Esophagus mucosa (tissue), 1 donor: ENCODE measurements around the gene CFTR. TPM values are rescaled to one million over a fixed set of nuclear protein-coding genes. Genes with fewer than 3 reads are reported as not detected.

Source experiments
- ATAC-seq: fragments of 200-7000 bp; cut with Tn5 transposase; one replicate; pipeline ENCODE4 v1.9.1; 2020
- total RNA-seq: library from RNA; stranded (reverse); gene quantifications from one replicate; pipeline ENCODE4 v1.2.4, GENCODE V29; 2023
- donor health status: DM: yes; HTN: yes; CAD: no.

Gene CFTR
- total RNA-seq, 1 donor from 2014 or later: 0.60 TPM

DNA sequence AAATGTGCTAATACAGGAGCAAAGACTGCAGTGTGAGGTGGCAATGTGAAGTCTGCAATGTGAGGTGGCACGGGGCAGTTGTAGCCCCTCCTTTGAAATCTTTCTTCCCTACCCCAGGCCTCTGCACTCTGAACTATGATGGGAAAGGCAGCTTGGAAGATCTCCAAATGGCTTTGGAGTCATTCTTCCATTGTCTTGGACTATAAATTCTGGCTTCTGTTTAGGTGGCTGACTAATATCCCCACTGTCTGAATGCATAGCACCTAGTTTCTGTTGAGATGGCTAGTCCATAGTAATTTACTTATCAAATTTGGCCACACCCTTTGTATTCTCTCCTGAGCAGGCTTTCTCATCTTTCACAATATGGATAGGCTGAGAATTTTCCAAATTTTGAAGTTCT, 175.0 kb downstream of the CFTR start:
- ATAC-seq: peak; percentile 36

DNA sequence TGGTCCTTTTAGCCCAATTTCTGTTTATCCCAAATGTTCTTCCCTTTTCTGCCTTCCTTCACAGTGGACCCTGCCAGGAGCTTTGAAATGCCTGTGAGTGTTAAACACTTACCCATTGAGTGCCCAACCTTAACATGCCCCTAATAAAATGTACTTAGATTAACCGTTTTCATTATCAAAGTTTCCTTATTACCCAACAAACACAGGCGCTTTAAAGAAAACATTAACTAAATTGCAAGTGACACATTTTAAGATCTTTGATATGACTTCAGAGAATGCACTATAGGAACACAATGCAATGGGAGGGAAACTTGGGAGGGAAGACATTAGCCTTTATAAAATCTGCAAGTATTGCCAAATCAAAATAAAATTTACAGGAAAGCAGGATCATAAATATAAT, 177.0 kb downstream of the CFTR start:
- ATAC-seq: no peak

- ATAC-seq: no peak
Measured at GRCh38 chr7:117659531-117660011, 179.7 kb downstream of the CFTR start.

DNA sequence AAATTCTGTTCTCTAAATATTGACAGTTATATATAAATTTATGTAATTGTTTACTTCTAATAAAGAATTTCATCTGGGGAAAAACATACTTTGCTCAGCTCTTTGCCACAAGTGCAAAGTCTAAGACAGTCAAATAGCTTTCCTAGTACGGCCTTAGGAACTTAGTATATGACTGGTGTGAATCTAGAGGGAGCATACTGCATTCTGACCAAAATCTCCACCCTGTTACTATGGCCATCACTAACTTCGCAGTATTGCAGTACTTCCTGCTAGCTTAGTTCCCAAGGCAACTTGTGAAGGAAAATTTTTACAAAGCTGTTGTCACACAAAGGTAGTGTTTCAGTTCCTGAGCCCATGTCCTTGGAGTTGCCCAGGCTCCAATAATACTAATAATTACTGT, 181.5 kb downstream of the CFTR start:
- ATAC-seq: no peak

DNA sequence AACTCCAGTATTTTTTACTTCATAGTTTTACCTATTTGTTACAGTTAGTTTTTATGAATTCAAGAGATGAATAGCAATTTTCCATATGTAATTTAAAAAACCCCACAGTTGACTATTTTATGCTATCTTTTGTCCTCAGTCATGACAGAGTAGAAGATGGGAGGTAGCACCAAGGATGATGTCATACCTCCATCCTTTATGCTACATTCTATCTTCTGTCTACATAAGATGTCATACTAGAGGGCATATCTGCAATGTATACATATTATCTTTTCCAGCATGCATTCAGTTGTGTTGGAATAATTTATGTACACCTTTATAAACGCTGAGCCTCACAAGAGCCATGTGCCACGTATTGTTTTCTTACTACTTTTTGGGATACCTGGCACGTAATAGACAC, 184.2 kb downstream of the CFTR start:
- no peak for ATAC-seq

DNA sequence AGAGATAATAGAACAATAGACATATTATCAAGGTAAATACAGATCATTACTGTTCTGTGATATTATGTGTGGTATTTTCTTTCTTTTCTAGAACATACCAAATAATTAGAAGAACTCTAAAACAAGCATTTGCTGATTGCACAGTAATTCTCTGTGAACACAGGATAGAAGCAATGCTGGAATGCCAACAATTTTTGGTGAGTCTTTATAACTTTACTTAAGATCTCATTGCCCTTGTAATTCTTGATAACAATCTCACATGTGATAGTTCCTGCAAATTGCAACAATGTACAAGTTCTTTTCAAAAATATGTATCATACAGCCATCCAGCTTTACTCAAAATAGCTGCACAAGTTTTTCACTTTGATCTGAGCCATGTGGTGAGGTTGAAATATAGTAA, 185.5 kb downstream of the CFTR start:
- ATAC-seq: no peak

DNA sequence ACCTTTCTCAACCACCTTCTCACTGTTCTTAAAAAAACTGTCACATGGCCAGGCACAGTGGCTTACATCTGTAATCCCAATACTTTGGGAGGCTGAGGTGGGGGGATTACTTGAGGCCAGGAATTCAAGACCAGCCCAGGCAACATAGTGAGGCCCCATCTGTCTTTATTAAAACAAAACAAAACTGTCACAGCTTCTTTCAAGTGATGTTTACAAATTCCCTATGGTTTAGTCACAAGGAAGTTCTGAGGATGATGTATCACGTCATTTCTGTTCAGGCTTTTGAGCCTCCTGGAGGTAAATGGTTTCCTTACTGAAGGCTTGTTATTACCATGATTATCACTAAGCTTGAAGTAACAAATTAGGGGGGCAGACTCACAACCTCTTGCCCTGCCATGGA, 186.2 kb downstream of the CFTR start:
- ATAC-seq: peak; percentile 63

DNA sequence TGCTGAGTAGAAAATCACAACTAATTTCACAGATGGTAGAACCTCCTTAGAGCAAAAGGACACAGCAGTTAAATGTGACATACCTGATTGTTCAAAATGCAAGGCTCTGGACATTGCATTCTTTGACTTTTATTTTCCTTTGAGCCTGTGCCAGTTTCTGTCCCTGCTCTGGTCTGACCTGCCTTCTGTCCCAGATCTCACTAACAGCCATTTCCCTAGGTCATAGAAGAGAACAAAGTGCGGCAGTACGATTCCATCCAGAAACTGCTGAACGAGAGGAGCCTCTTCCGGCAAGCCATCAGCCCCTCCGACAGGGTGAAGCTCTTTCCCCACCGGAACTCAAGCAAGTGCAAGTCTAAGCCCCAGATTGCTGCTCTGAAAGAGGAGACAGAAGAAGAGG, 186.9 kb downstream of the CFTR start:
- no peak for ATAC-seq

GRCh38 chr7:117667456-117667855, 187.6 kb downstream of the CFTR start:
- no peak for ATAC-seq

- no peak for ATAC-seq
Measured at GRCh38 chr7:117669818-117670217, 190.0 kb downstream of the CFTR start.

DNA sequence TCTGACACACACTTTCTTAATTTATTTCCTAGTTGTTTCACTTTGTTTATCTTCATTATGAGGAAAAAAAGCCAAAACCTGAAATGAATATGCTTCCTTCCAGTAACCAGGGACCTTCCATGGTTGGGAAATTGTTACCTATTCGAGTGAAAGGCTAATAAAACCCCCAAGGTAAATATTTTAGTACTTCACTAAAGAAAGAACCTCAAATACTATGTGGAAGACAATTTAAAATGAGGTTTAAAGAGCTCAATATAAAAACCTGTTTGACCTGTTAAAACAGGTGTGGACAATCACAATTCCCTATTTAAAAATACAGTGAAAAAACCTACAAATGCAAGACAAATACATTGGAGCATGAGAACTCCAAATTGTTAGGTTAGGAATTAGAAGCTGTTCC, 192.6 kb downstream of the CFTR start:
- peak; percentile 37 for ATAC-seq

DNA sequence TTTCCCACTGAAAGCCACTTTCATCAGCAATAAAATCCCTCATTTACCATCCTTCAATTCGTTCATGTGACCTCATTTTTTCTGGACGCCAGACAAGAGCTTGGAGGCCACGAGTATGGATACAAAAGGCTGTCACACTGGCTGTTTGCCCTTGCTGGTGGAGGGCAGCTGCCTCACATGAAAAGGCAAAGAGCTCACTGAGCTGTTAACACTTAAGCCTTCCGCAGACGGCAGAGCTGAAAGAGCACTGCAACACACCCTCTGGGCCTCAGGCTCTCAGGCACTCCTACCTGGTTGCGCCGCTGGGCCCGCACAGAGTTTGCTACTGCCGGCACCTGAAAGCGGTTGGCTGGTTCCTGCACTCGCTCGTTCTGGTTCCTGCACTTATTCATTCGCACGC, 193.5 kb downstream of the CFTR start:
- peak; percentile 98 for ATAC-seq

- peak; percentile 68 for ATAC-seq
Measured at GRCh38 chr7:117673839-117674238, 194.0 kb downstream of the CFTR start.

DNA sequence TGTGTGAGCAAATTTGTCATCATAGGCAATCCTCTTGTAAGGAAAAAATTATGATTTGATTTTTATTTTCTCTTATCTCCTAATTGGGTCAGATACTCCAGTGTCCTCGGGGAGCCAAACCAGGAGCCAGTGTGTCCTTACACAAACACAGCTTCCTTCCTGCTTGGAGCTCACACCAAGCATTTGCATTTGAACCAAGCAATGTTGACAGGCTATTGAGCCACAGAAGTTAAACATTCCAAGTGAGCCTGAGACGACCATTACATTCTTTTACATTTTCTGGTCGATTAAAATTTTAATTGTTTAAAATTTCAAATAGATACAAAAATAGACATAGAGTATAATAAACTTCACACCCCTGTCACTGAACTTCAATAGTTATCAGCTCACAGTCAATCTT, 194.8 kb downstream of the CFTR start:
- ATAC-seq: no peak

GRCh38 chr7:117675497-117676435, 195.9 kb downstream of the CFTR start:
- no peak for ATAC-seq

GRCh38 chr7:117679120-117679519, 199.3 kb downstream of the CFTR start:
- ATAC-seq: no peak

DNA sequence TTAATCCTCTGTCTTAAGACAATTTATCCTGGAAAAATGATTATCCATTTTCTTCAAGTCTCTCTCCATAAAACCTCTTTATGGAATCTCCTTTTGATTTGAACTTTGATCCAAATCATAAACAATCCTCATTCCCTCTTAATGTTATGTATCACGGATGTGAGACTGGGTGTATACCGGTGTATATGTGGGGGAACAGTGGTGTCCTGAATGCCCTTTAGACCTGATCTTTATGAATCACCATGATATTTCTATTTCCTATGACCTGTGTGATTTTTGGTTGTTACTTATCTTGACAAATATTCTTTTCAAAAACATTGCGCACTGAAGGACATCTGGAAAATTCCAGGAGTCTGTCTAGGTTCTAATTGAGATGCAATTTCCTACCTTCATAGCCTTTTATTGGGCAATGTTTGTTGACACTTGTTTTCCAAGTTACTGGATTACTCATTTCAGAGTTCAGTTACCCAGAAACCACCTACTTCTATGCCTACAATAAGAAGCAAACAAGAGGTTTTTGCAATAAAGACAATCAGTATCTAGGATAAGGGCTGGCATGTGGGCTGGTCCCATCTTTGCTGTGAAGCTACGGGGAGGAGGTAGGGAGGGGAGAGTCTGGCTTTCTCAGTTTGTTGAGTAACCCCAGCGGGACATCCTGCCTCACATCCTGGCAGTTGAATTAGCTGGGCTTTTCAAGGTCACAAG, 203.0 kb downstream of the CFTR start:
- peak; percentile 32 for ATAC-seq

DNA sequence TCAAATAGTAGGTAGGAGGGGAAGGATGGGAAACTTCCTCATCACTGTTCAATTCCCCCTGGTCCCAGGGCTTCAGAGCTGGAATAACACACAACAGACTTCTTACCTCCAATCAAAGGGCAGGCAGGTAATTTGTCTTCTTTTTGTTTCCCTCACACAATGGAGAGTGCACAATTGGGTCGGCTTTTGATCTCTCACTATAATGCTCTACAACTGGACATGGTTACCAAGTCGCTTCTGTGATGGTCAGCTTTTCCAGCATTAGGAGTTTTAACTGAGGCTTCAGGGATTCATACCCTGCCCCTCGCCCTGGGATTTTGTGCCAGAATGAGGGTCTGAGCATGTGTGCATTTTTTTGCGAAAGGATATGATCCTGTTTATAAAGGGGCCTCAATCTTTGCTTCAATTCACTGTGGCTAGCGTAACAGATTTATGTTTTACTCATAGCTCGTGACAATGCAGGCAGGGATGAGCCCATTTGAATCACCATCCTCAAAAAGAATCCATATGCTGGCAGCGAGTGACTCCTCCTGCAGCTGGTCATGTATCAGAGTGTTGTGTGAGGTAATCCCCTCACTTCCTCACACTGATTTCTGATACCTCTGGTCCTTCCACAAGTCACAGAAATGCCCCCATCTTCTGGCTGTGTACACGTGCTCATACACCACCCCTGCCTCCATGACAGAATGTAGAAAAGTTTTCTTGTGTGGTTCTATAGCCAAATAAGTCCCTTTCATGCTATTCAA, 203.8 kb downstream of the CFTR start:
- no peak for ATAC-seq

GRCh38 chr7:117685795-117686194, 206.0 kb downstream of the CFTR start:
- no peak for ATAC-seq

DNA sequence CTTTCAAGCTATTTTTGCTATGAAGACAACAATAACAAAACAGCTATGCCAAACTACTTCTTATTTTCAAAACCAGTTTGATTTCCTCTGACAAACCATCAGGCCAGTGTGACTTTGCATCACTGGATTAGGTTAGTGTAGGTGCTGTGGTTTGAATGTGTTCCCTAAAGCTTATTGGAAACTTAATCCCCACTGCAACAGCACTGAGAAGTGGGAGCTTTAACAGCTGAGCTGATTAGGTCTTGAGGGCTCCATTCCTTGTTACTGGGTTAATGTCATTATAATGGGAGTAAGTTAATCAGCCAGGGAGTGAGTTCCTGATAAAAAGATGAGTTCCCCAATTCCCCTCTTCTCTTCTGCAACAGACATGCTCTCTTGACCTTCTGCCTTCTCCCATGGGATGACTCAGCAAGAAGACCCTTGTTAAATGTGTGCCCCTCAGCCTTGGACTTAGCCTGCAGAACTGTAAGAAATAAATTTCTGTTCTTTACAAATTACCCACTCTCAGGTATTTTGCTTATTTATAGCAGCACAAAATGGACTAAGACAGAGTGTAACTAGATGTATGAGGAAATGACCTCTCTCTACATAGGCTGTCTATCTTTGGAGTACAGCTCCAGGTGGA, 206.6 kb downstream of the CFTR start:
- ATAC-seq: no peak

- peak; percentile 99 for ATAC-seq
Measured at GRCh38 chr7:117688126-117688525, 208.3 kb downstream of the CFTR start.

DNA sequence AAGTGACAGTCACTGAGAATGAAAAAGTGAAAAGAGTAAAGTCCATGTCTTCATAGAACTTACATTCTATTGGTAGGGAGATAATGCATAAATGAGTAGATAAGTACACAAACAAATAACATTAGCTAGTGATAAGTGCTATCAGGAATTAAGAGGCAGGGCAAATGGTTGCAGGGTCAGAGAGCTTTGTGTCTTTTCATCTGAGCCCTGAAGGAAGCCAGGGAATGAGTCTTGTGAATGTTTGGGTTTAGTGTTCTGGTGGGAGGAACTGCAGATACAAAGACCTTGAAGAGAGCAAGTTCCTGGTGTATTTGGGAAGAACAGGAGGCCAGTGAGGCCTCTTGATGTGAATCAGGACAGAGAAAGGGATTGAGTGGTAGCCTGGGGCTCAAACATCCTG, 209.6 kb downstream of the CFTR start:
- ATAC-seq: no peak

- ATAC-seq: no peak
Measured at GRCh38 chr7:117690147-117690546, 210.3 kb downstream of the CFTR start.
